CD1c-positive myeloid dendritic cell (primary cell): ENCODE results near the gene PFDN4.

Experiments used
- DNase-seq: peaks from one replicate; pipeline ENCODE4 v3.0.0-alpha.2; 2016; ENCODE audit errors: extremely low spot score

PFDN4 gene, protein sequence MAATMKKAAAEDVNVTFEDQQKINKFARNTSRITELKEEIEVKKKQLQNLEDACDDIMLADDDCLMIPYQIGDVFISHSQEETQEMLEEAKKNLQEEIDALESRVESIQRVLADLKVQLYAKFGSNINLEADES

DNA sequence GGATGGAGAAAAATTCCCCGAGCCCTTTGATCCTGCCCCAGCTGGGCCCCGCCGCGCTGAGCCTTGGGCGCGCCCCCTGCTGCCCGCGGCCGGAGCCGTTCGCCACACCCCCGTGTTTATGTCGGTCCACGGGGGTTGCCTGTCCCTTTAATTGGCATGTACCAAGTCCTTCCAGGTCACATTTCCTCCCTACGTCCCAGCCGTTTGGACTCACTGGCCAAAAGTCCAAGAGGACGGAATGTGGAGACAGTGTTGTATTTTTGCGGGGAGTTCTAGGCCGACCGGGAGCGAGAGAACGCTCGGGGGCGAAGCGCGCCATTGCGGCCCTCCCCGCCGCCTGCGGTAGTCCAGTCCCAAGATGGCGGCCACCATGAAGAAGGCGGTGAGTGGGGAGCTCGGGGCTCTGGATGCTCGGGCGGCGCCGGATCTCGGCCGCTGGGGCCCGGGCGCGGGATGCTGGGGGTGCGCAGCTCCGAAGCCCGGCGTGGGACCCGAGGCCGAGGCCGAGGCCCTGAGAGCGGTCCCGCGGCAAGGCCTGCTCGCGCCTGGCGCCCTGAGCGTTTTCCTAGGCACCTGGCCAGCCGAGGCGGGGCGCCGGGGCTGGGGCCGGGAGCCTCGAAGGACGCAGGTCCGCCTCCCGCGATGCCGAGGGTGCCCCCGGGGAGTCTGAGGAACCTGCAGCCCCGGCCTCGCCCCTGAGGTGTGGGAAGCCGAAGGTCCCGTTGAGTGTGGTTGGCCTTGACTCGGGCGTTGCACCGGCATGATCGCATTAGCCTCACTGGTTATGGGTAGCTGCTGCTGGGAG lies at the start of gene PFDN4:
TSS of gene PFDN4 (plus strand) at position 345 of the 805 bp plus-strand sequence. CDS start at position 359, 14 bp downstream.
- DNase-seq, result peak; percentile 81

DNA sequence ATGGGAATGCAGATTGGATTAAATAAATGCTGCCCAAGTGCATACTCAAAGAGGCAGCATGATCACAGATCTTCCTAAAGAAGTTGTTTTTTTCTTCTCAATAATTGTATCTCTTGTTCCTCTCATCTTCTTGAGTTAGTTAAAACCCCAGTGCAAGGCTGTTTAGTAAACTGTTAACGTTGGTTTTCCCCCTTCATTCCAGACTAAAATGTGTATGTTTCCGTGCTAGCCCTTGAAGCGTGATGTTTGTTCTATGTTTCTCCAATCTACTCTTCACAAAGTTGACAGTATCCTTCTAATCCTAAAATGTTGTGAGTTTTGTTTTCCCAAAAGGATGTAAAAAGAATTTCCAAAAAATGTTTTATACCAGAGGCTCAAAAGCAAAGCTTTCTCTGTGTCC lies 49.7 kb upstream of the PFDN4 start:
- DNase-seq, result no peak

DNA sequence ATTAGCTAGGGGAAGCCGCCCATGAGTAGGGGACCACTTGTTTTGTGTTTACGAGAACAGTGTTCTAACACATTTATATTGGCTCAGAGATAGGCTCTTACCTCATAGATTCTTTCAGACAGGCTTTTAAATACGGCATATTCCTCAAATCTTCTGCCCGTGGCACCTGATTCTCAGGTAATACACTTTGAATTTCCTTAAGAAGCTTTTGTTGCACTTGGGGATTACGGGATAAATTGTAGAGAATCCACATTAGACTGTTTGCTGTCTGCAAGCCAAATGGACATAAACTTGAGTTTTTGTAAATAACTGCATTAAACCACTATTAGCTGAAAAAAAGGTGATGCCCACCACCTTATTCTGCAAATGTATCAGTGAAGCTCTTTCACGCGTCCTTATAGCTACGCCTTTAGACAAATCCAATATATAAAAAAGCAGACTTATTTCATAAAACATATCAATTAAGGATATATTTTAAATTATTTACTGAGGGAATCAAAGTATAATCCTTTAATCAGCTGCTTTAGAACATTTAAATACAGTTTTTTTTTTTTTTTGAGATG lies 49.0 kb upstream of the PFDN4 start:
- no peak for DNase-seq

DNA sequence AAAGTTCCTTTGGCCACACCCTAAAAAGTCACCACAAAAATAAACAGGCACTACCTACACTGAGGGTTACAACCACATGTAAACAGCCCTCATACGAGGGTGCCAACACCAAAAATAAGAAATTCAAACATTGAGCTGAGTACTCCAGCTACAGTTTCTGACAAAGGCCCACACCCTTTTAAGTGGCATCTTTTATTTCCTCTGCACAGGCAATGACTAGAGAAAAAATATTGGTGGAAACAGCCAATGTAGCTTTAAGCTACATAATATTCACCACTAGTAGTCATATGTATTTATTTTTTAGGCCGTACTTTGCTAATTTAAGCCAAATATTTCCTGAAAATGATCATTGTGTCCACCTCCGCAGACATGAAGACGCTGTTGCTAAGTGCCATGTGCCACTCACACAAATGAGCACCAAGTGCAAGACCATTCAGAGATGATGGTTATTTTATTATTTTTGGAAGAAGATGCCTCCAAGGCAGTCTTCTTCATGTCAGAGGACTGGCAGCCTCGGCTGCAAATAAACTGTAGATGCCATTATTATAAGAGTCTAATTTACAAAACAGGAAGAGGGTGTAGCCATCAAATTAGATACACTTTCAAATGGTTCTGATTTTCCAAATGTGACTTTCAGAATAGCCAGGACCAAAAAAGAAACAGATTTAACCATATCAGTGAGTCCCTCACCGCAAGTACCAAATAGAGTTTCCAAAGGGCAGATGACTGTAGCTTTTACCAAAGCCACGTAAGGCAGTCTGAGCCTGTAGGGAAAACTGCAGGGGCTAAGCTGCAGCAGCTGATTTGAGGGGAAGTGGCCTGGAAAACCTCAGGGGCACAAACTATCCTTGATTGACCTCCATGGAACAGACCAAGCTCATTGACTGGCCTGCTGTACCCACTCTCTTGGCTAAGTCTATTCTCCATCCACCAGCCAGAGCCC lies 47.6 kb upstream of the PFDN4 start:
- no peak for DNase-seq

DNA sequence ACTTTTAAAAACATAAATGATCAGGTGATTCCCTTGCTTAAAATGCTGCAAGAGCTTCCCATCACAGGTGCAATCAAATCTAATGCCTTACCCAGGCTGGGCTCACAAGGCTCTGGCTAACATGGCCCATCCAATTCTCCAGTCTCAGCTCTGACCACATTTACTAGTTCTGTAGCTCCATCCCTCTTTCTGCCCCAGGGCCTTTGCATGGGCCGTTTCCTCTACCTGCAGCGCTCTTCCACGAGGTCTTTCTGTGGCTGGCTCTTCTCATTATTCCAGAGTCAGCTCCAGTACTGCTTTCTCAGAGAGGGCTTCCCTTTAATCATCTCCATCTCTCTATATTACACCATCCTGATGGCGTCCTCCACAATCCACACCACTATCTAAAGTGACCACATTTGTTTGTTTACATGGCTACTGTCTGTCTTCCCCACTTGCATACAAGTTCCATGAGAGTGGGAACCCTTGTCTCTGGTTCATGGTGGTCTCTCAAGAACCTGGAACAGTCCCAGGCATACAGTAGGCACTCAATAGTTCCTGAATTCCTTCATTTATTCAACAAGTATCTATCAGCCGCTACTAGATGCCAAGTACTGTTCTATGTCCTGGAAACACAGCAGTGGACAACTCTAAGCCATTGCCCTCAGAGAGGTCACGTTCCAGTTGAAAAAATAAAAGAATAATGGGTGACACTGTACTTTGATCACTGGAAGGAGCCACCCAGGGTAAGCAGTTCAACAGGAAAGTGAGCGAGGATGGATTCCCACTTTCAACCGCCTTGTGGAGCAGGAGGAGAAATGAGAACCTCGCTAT lies 46.7 kb upstream of the PFDN4 start:
- no peak for DNase-seq

DNA sequence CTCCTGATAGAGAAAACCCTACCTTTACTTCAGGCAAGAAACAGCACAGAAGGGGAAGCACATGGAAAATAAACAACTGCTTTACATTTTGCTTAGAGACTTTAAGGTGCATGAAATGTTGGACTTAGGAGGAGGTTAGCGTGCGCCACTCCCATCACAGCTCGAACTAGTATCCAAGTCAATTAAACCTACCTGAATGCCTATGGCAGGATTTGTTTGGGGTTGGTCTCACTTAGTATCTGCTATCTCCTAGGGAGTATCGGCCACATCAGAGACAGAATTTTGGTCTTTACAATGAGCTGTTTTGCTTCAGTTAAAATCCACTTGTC lies 46.1 kb upstream of the PFDN4 start:
- no peak for DNase-seq

DNA sequence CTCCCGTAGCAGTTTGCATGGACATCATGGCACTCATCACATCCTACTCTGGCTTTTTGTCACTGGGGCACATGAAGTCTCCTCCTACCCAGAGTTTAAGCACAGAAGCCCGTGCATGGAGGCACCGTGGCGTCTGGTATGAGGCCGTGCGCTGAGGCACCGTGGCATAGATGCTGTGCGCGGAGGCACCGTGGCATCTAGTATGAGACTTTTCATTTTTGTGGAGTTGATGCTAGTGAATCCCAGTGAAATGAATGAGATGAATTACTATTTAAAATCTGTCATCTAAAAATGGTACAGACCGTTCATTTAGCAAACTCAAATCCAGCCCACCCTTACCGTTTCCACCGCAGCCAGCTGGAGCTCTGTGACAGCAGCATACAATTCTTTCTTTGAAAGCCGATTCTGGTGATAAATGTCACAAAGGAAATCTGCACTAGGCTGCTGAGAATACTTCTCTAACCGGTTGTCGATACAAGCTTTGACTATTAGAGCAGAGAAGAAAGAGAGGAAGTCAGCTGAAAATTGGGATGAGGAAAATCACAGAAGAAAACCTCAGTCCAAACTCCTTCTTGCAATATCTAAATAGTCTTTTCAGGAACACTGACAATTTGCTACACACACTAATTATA lies 45.4 kb upstream of the PFDN4 start:
- no peak for DNase-seq

DNA sequence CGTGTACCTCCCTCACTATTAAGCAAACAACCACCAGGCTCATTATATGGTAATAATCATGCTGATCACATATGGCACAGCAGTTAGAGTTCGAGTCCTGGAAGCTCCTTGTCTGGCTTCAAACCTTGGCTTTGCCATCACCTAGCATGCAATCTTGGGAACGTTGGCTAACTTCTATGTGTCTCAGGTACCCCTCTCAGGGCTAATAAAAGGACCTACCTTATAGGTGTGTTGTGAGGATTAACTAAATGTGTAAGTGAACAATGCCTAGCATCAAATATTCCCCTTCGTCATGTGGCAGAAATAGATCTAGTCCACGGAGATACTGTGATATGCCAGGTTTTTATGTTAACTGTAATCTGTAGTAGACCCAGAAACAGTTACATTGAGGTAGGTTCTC lies 44.5 kb upstream of the PFDN4 start:
- DNase-seq, result no peak

DNA sequence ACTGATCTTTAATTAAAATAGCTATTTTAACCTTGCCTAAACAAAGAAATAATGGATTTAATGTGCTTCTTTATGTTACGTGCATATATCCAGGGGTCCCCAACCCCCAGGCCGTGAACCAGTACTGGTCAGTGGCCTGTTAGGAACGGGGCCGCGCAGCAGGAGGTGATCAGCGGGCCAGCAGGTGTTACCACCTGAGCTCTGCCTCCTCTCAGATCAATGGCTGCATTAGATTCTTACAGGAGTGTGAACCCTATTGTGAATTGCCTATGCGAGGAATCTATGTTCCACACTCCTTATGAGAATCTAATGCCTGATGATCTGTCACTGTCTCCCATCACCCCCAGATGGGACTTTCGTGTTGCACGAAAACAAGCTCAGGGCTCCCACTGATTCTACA lies 42.9 kb upstream of the PFDN4 start:
- DNase-seq, result no peak

DNA sequence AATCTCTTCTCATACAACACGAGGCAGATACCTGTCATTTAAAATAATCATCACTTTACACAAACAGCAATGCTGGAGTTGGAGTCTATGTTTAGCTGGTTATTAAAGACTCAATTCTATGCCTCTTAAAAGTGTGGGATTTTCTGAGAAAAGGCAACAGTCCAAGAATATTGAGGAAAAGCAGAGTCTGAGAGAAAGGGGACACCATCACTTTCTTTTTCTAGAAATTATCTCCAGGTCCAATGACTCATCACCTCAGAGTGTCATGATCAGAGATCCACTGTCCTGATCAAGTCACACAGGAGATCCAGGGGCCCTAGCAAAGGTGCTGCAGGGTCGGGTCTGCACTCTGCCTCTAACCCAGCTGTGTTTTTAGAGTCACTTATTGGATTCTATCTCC lies 42.1 kb upstream of the PFDN4 start:
- no peak for DNase-seq

DNA sequence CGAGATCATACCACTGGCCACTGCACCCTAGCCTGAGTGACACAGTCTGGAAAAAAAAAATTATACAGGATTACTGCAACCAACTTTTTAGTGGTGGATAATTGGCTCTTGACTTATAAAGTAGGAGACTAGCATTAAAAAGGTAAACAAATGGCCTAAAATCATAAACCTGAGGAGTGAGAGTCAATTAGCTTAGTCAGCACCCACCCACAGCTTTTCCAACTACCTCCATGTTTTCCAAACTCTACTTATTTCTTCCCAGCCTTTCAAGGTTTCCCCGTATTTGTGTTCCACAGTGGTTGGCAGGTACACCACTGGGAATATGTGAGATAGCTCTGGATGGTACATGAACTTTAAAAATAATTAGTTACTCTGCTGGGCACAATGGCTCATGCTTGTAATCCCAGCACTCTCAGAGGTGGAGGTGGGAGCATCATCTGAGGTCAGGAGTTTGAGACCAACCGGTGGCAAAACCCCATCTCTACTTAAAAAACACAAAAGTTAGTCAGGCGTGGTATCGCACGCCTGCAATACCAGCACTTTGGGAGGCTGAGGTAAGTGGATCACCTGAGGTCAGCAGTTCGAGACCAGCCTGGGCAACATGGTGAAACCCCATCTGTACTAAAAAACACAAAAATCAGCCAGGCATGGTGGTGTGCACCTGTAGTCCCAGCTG lies 40.8 kb upstream of the PFDN4 start:
- DNase-seq, result no peak

DNA sequence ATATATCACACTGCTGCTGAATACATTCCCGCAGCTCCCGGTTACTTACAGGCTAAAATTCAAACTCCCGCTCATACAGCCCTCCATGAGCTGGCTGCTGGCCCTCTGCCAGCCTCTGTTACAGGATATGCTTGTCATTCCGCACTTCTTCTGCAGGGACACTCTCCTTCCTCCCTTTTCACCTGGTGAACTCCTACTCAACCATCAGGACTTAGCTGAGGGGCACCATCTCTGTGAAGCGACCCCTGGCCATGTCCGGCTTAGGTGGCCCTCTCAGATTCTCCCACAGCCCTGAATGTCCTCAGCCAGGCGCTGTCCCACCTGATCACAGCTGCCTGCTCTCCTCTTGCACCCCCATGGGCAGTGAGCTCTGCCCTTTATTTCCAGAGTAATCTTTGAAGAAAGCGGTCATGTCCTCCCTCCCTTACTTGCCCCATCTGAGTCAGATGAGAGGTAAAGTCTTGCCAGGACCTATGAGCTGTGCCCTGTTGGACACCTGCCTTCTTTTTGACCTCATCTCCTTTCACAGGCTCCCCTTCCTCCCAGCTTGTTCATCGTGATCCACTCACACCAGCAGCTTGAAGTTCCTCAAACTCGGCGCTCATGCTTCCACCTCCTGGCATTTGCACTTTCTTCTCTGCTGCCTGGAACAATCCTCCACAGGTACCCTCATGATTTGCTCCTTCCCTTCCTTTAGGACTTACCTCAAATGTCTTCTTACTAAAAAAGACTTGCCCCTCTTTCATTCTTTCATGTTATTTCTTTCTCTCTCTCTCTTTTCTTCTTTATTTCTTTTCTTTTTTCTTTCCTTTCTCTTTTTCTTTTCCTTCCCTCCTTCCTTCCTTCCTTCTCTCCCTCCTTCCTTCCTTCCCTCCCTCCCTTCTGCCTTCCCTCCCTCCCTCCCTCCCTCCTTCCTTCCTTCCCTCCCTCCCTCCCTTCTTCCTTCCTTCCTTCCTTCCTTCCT lies 39.7 kb upstream of the PFDN4 start:
- no peak for DNase-seq

DNA sequence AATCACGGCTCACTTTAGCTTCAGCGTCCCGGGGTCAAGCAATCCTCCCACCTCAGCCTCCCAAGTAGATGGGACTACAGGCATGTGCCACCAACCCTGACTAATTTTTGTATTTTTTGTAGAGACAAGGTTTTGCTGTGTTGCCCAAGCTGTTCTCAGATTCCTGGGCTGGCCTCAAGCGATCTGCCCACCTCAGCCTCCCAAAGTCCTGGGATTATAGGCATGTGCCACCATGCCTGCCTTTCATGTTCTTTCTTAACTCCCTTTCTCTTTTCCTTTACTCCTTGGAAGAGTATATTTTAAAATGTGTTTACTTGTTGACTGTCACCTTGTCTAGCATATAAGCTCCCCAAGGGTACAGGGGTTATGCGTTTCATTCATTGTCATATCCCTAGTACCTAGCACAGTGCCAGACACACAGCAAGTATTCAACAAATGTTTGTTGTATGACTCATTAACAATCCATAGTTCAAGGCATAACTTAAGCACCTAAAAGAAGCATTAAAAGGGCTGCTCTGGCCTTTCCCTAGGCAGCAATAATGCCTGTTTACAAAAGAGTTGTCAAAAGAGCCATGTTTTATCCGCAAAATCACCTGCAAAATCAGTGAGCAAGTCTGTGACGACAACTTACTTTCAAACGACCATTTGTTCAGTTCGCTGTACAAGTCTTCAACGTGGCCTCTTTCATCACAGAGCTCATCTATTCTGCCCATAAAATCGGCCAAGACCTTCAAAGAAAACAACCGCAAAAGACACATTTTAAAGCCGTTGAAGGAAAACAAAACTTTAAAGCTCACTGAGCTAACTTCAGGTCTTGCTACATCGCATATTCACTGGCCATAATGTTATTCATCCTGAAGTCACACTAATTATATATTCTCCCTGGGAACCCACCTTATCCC lies 38.7 kb upstream of the PFDN4 start:
- no peak for DNase-seq

DNA sequence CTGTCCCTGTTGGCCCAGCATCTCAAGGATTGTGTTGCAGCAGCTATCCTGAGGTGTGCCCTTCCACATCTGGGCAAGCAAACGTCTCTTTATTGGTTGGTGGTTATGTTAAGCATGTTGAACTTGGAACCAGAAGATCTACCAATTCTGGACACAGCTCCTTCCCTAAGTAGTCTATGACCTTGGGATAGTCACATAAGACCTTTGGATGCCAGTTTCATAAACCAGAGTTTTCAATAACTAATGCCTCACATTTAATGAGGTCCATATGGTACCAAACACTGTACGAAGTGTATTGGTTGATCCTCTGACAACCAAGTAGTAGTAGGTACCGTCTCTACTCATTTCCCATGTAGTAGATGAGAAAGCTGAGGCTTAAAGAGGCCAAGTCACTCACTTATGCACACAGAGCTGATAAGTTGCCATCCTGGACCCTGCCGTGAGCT lies 37.8 kb upstream of the PFDN4 start:
- no peak for DNase-seq

DNA sequence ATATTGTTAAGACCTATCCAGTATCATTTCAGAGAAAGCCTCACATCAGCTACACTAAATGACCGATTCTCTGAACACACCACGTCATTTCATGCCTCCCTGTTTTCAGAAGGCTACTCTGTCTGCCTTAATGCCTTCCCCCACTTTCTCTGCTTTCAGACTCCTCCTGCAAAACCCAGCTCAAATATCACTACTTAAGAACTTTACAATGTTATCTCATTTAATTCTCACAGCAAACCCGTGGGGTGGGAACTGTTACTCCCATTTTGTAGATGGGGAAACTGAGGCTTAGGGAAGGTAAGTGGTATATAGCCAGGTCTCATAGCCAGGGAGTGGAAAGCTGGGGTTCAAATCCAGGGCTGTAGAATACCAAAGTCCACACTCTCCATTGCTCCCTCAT lies 36.9 kb upstream of the PFDN4 start:
- DNase-seq, result no peak

DNA sequence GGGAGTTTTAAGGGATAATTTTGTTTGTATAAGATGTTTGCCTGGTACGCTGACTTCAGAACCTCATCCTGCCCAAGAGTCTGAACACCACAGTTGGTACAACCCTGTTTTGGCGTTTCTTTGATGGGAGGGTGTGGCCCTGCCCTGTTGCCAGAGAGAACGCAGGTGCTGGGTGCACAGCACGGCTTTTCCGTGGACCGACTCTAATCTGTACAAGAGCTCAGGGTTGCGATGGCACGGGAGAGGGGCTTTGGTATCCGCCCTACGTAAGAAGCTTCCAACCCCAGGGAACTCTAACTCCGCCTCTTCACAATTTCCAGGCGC lies 35.4 kb upstream of the PFDN4 start:
- DNase-seq, result no peak

DNA sequence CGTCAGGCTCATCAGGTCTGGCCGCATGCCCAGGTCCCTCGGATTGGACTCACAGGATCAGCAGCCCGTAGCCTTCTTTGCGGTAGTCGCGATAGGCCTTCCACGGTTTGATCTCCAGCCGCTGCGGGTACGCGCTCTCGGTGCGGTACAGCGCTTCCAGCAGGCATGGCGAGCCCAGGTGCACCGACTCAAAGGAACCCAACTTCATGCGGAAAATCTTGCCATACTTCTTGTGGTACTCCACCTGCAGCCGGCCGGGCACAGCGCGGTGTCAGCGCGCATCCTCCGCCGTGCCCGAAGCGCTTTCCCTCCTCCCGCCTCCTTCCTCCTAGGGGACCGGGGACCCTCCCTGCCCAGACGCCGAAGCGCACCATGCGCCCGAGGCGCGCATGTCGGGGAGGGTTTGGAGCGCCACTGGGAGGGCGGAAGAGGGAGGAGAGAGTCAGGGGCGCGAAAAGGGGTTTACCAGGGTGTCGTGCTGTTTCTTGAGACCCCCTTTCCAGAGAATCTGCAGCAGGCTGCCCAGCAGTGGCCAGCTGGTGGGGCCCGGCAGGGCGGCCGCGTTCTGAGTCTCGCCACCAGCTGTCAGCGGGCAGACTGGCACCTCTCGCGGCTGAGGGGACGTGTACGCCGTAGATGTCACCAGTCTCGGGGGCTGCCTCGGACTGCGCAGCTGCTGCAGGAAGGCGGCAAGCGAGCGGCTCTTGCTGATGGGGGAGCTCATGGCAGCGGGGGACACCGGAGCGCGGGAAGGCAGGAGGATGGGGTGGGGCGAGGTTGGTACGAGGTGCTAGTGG lies 34.8 kb upstream of the PFDN4 start:
- no peak for DNase-seq
